ENCODE measurements around the gene MUC13.

- TF ChIP-seq, protein P1, sequence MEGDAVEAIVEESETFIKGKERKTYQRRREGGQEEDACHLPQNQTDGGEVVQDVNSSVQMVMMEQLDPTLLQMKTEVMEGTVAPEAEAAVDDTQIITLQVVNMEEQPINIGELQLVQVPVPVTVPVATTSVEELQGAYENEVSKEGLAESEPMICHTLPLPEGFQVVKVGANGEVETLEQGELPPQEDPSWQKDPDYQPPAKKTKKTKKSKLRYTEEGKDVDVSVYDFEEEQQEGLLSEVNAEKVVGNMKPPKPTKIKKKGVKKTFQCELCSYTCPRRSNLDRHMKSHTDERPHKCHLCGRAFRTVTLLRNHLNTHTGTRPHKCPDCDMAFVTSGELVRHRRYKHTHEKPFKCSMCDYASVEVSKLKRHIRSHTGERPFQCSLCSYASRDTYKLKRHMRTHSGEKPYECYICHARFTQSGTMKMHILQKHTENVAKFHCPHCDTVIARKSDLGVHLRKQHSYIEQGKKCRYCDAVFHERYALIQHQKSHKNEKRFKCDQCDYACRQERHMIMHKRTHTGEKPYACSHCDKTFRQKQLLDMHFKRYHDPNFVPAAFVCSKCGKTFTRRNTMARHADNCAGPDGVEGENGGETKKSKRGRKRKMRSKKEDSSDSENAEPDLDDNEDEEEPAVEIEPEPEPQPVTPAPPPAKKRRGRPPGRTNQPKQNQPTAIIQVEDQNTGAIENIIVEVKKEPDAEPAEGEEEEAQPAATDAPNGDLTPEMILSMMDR (IDR thresholded peaks at IDR 0.05), result no peak
- TF ChIP-seq TCF7L2 (IDR thresholded peaks at IDR 0.05; ENCODE audit: low read depth, low read length), result no peak
Observed at GRCh38 chr3:124960698-124961097, 26.1 kb upstream of the MUC13 start.

Data from Panc1 (cell line).